ENCODE measurements around the gene DCTD.

GRCh38 chr4:182869697-182870096, 47.5 kb downstream of the DCTD start:
- no peak for TF ChIP-seq CTCF (IDR thresholded peaks at IDR 0.05)
- TF ChIP-seq POLR2AphosphoS5 (IDR thresholded peaks at IDR 0.05), result no peak

Measured in stomach (tissue), 4 donors.